VCaP (cell line): ENCODE measurements around the gene SYNGR4.

Experiments used
- H3K27ac ChIP-seq: fragments of 450-650 bp; 2 replicates; pipeline ENCODE4 v1.5.1; 2017
- TF ChIP-seq, protein P1 (sequence below): fragments of 450-650 bp; conservative IDR thresholded peaks from 2 replicates; pipeline ENCODE4 v1.5.1; 2017; ENCODE audit warnings: mild to moderate bottlenecking, moderate library complexity

The SYNGR4 gene

DNA sequence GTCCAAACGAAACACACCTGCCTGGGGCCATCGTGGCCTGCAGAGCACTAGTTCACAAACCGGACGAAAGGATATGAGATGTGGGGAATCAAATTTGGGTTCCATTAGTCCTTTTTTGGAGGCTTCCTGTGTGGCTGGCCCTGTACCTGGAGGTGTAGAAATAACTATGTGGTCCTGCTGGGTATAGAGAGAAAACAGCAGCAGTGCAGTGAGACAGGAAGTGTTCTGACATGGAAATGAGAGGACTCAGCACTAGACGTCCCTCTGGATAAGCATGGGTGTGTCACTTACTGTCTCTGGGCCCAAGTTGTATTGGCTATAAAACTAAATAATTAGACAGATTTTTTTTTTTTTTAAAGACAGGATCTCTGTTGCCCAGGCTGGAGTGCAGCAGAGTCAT lies 14.9 kb downstream of the SYNGR4 start:
- TF ChIP-seq, protein P1, sequence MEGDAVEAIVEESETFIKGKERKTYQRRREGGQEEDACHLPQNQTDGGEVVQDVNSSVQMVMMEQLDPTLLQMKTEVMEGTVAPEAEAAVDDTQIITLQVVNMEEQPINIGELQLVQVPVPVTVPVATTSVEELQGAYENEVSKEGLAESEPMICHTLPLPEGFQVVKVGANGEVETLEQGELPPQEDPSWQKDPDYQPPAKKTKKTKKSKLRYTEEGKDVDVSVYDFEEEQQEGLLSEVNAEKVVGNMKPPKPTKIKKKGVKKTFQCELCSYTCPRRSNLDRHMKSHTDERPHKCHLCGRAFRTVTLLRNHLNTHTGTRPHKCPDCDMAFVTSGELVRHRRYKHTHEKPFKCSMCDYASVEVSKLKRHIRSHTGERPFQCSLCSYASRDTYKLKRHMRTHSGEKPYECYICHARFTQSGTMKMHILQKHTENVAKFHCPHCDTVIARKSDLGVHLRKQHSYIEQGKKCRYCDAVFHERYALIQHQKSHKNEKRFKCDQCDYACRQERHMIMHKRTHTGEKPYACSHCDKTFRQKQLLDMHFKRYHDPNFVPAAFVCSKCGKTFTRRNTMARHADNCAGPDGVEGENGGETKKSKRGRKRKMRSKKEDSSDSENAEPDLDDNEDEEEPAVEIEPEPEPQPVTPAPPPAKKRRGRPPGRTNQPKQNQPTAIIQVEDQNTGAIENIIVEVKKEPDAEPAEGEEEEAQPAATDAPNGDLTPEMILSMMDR: no peak

GRCh38 chr19:48381178-48381950 lies 17.2 kb downstream of the SYNGR4 start:
- H3K27ac ChIP-seq: no peak overlapping the region
- TF ChIP-seq, protein P1: no peak

More for the DNA sequence above, 14.9 kb downstream of the SYNGR4 start:
- H3K27ac ChIP-seq: no peak overlapping the region; the same call in 1 of the 2 replicates

GRCh38 chr19:48382286-48382685 lies 18.1 kb downstream of the SYNGR4 start:
- H3K27ac ChIP-seq: no peak overlapping the region
- TF ChIP-seq, protein P1: no peak

GRCh38 chr19:48385461-48386087 lies 21.4 kb downstream of the SYNGR4 start:
- H3K27ac ChIP-seq: no peak overlapping the region
- TF ChIP-seq, protein P1: no peak

GRCh38 chr19:48386981-48387380 lies 22.8 kb downstream of the SYNGR4 start:
- TF ChIP-seq, protein P1: no peak
- H3K27ac ChIP-seq: no peak overlapping the region

DNA sequence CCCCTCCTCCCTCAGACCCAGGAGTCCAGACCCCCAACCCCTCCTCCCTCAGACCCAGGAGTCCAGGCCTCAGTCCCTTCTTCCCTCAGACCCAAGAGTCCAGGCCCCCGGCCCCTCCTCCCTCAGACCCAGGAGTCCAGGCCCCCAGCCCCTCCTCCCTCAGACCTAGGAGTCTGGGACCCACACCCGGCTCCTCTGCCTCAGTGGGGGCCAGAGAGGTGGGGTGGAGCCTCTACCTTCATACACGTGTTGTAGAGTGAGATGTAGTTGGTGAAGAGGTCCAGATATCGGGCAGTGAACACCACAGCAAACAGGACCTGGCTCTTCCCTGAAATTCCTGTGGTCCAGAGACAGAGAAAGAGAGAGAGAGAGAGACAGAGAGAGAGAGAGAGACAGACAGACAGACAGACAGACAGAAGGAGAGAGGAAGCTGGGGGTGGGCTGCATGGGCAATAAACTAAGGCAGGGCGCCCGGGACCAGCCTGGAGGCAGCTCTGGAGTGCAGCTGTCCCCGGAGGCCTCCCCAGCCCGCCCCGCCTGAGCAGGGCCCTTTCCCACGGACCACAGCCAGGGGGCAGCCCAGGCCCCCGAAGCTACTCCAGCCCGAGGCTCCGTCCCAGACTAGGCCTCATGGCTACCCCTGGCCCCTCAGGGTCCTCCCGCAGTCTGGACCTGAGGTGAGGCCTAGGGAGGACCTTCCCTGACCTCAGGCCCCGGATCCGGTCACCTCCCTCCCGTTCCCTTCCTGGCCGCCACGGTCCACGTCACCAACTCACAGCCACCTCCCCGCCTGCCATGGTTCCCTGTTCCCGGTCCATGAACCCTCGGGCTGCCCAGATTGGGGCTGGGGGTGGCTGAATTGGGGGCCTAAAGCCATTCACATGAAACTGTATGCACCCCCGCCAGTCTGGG lies 26.3 kb downstream of the SYNGR4 start:
- peak overlapping the region; percentile 96 for H3K27ac ChIP-seq
- TF ChIP-seq, protein P1: peak; percentile 61
